ENCODE results near the gene WAC.
"Not testable (repeated sequence)": the region's sequence is repeated elsewhere in the genome, so short reads cannot be mapped to it uniquely, and the experiment has no call there.

The WAC gene, protein sequence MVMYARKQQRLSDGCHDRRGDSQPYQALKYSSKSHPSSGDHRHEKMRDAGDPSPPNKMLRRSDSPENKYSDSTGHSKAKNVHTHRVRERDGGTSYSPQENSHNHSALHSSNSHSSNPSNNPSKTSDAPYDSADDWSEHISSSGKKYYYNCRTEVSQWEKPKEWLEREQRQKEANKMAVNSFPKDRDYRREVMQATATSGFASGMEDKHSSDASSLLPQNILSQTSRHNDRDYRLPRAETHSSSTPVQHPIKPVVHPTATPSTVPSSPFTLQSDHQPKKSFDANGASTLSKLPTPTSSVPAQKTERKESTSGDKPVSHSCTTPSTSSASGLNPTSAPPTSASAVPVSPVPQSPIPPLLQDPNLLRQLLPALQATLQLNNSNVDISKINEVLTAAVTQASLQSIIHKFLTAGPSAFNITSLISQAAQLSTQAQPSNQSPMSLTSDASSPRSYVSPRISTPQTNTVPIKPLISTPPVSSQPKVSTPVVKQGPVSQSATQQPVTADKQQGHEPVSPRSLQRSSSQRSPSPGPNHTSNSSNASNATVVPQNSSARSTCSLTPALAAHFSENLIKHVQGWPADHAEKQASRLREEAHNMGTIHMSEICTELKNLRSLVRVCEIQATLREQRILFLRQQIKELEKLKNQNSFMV

DNA sequence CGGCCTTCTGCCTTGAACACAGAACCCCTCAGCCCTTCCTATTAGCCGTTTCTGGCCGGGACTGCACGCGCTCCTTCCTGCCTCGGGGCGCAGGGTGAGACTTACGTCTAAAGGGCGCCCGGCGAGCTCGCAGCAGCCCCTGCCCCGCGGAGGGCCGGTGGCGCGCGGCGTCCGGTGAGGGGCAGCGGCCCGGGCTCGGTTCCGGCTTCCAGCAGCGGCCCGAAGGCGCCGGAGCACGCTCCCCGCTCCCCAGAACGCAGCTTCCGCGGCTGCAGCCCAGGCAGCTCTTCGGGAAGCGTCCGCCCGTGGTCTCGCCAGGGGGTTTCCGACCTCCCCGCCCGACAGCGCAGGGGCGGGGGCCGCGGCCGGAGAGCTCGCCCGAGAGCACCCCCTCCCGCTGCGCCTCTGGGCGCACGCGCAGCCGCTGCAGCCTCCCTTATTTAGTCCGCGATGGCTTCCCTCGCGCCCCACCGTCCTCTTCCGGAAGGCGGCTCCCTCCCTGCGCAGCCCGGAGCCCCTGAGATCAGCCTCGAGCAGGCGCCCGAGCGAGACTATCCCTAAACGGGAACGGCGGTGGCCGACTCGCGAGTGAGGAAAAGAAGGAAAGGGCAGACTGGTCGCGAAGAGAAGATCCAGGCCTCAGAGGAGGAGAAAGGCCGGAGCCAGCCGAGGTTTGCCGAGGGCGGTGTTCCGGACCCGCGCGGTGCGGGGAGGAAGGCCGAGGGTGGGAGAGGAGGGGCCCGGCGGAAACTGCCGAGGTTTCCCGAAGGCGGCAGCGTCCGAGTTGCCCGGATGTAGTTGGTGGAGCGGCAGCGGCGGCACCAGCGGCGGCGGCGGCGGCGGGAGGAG is at the start of gene WAC:
WAC (plus strand) TSS at position 782 of the 849 bp plus-strand sequence. CDS start 462 bp downstream, outside the sequence.
- peak; percentile 77 for DNase-seq

DNA sequence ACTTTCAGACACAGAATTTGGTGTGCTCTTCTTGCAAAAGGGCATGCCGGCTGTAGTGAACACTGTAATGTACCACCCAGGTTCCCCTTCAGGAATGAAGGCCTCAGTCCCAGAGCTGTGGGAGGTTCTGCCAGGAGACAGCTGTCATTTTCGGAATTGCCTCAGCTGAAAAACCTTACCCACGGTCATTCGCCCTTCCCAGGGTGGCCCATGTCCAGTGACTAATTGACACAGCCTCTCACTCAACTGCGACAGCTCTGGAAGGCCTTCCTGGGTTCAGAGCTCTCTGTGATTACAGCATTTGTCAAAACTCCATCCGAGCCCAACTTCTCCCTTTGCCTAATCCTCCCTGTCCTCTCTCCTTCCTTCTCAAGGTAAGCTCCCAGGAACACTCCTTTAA is 43.7 kb upstream of the WAC start:
- no peak for DNase-seq

DNA sequence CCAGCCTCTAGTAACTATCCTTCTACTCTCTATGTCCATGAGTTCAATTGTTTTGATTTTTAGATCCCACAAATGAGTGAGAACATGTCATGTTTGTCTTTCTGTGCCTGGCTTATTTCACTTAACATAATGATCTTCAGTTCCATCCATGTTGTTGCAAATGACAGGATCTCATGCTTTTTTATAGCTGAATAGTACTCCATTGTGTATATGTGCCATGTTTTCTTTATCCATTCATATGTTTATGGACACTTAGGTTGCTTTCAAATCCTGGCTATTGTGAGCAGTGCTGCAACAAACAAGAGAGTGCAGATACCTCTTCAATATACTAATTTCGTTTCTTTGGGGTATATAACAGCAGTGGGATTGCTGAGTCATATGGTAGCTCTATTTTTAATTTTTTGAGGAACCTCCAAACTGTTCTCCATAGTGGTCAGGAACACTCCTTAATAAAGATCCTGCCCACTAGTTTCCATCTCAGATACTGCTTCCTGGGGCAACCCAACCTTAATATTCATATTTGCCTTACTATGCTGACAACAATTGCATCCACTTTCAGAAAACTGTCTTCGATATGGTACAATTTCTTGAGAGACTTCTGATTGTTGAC is 42.6 kb upstream of the WAC start:
- not testable (repeated sequence) for DNase-seq

DNA sequence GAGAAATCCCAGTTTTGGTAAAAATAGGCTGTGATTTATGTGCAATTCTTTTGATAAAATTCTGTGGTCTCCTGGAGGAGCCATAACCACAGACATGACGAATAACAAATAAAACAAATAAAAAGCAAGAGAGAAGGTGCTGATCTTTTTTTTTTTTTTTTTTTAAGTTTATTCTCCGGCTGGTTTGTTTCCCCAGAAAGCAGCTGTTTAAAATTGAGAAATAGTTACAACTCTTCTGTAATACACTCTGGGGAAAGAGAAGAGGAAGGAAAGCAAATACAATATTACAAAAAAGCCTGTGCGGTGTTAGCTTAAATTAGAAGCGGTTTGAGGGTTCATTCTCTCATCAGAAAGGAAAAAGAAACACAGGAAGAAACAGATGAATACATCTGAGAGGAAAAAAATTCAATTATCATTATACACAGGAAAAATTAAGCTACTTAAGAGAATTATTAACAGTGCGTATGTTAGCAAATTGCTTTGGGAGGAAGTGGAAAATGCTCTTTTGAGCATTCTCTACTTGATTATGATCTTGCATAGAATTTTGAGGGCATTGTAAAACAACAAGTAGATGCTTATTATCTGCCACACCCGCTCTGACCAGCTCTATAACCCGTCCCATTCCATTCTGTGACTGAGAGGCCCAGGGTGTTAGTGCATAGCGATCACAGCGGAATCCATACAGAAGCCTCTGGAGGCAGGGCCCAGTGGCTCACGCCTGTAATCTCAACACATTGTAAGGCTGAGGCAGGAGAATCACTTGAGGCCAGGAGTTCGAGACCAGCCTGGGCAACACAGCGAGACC is 40.6 kb upstream of the WAC start:
- DNase-seq, result peak; percentile 86

DNA sequence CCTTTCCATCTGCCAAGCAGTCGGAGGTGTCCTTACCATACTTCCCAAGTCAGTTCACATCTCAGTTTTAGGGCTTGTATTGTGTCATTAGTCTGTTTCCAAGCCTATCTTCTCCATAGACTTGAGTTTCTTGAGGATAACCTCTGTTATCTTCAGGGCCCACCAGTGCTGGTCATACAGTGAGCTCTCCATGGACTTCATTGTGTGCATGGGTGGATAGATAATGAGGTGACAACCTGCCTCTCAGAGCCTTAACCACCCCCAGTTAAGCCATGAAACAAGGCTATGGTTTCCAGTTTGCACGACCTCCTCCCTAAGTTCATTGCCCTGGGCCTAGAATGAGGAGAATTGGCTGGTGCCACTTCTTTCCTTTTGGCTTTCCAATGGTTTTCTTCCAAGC is 38.5 kb upstream of the WAC start:
- no peak for DNase-seq

DNA sequence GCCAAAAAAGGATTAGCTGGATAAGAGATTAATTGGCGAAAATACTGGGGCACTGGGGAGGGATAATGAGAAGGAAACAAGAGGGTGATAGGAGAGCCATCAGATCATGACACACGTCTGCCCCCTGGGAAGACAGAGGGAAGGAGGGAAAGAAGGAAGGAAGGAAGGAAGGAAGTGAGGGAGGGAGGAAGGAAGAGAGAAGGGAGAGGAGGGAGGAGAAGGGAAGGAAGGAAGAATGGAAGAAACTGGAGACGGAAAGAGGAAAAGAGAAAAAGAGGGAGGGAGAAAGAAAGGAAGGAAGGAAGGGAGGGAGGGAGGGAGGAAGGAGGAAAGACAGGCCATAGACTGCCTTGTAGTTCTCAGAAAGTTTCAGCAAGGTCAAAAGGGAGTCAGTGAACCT is 37.8 kb upstream of the WAC start:
- no peak for DNase-seq

DNA sequence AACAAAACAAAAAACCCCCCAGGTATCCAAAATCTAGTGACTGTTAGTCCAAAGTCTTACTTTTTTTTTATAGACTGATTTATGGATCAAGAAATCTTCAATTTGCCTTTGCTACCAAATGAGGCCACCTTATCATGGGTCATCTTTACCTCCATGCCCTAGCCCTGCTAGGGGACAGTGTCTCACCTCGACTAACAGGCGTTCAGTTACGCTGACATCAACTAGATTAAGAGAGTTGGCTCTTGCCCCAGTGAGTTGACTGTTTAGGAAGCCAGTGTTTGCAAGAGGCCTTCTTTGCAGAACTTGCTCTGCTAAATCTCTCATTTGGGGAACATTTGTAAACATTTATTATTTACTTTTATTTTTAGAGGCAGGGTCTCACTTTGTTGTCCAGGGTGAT is 36.9 kb upstream of the WAC start:
- no peak for DNase-seq

DNA sequence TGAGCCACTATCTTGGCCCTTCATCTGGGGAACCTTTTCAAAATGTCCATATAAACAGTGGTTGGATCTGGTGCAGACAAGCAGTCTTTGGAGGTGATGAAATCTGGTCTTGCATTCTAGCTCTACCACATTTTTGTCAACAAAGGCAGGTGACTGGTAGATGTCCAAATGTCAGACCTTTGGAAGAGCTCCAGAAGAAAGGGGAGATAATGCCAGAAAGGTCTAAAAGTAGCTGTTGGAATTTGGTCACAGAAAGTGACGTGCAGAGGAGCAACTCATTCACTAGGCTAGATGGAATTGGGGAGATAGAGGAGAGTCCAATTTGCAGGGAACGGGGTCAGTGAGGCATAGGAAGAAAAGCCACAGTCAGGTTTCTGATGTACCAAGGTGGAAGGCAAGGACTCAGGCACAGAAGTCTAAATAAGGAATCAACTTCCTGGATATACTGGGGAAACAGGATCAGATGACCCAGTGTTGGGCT is 36.4 kb upstream of the WAC start:
- no peak for DNase-seq

DNA sequence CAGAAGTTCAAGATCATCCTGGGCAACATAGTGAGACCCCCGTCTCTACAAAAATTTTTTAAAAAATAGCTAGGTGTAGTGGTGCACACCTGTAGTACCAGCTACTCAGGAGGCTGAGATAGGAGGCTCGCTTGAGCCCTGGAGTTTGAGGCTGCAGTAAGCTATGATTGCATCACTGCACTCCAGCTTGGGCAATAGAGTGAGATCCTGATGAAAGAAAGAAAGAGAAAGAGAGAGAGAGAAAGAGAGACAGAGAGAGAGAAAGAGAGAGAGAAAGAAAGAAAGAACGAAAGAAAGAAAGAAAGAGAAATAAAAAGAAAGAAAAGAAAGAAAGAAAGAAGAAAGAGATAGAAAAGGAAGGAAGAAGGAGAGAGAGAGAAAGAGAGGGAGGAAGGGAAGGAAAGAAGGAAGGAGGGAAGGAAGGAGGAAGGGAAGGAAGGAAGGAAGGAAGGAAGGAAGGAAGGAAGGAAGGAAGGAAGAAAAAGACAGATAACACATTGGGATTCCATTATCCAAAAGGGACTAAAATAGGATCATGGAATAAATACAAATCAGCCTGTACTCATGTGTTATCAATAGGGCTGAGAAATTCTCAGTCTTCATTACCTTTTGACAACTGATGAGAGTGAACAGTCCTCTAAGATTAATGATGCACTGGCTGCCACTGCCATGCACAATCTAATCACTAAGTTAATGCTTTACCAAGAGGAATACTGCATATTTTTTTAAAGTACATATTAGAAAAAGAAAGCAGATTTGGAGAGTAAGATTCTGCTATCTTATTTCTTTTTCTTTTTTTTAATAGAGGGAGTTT is 35.4 kb upstream of the WAC start:
- no peak for DNase-seq

DNA sequence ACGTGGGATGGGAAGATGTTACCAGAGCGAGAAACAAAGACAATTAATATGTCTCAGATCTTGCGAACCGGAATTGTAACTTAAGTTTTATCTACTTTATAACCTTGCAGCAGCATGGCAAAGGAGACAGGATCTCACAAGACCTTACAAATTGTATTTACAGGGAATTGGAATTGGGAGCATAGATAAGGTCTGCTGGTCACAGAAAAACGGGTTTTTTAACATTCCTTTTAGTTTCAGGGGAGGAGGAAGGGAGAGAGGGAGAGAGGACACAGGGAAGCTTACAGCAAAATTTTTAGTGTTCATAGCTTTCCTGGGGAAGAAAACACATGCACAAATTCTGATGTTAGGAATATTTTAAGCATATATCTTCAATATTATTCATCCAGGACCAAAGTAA is 32.7 kb upstream of the WAC start:
- not testable (repeated sequence) for DNase-seq

DNA sequence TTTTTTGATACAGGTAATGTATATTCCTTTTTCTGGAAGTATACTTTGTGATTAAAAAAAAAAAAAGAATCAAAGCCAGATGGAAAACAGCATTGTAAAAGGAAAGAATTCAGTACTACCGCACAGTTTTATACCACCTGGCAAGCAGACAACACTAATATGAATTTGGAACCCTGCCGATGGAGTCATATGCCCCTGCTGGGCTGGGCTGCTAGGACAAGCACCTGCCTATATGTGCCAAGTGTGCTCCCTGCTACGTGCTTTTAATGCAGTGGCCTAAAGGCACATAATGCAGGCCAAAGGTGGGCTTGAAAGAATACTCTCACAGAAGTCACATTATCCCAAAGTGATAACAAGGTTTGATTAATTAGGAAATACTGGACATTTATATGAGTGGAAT is 29.8 kb upstream of the WAC start:
- DNase-seq, result no peak

DNA sequence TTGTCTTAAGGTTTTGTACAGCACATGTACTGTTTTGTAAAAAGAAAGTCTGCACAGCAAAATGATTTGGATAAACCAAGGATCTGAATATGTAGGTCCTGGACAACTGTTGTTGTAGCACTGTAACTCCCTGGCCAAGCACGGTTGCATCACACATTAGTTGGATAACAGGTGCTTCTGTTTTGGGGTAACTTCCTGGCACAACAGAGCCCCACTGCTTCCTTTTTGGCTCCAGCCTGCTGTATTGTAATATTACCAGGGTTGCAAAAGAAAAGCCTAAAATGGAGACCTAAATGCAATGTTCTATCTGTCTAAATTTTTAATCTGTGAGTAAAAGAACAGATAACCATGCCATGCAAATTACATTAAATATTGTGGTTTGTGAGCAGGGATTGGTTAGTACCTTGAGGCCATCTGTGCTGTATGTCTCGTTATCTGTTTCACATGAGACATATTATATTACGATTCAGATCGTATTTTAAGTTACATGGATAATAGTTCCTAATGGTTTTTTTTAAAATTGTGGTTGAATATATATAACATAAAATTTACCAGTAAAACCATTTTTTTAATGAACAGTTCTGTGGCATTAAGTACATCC is 27.5 kb upstream of the WAC start:
- DNase-seq, result peak; percentile 38

DNA sequence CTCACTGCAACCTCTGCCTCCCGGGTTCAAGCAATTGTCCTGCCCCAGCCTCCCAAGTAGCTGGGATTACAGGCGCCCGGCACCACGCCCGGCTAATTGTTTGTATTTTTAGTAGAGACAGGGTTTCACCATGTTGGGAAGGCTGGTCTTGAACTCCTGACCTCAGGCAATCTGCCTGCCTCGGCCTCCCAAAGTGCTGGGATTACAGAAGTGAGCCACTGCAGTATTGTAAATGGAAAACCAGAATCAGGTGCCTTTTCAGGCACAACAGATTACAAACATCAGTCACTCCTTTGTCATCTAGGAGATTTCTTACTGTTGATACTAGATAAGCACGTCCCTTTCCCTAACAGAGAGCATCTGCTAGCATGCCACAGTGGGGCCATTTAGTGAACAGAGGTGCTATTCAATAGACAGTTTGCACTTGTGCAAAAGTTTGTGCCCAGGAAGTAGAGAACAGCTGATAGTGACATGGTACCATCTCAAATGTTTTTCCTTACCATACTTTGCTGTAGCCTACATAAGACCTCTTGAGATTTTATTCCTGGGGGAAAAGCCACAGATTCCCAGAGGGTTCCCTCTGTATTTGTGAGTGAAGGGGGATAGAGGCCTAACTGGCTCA is 24.5 kb upstream of the WAC start:
- no peak for DNase-seq

DNA sequence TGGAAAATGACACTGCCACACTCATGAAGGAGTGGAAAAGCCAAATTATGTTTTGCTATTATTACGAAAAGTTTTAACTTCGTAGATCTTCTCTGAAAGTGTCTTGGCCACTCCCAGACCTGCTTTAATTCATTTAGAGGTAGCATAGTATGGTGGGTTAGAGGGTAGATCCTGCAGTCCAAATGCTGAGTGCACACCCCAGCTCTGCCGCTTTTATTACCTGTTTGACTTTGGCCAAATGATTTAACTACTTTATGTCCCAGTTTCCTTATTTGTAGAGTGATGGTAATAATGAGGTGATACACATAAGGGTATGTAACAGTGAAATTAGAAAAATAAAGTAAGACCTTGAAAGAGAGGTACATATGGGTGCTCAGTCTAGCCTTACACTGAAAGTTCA is 23.6 kb upstream of the WAC start:
- DNase-seq, result no peak

DNA sequence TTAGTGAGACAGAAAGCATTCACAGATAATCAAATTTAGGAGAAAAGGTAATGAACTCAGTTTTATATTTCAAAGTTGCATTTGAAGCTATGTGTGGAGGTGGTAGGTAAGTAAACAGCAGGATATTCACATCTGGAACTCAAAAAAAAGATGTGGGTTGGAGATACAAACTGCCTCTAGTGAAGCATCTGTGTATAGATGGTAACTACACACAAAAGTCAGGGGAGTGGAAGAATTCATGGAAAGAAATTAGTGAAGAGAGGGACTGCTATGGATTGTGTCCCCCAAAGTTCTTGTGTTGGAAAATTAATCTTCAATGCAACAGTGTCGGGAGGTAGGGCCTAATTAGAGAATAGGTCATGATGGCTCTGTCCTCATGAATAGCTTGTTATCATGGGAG is 18.3 kb upstream of the WAC start:
- no peak for DNase-seq

DNA sequence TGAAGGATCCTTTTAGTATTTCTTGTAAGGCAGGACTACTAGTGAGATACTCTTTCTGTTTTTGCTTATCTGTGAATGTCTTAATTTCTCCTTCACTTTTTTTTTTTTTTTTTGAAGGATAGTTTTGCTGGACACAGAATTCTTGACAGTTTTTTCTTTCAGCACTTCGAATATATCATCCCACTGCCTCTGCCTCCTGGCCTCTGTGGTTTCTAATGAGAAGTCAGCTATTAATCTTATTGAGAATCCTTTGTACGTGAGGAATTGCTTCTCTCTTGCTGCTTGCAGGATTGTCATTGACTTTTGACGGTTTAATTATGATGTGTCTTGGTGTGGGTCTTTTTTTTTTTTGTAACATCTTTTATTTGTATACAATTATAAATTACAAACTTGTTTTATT is 12.6 kb upstream of the WAC start:
- DNase-seq, result no peak

DNA sequence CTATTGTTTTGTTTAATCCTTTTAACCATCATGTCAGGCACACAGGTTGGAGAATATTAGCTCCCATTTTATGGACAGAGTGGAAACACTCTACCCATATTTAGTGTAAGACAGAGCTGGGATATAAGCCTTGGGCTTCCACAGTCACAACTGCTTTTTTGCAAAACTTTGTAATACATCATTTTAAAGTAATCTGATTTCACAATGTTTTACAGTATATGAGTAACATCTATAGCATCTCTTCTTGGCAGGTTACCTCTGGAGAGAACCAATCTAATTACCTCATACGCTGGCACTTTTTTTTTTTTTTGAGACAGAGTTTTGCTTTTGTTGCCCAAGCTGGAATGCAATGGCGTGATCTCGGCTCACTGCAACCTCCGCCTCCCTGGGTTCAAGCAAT is 12.1 kb upstream of the WAC start:
- not testable (repeated sequence) for DNase-seq

DNA sequence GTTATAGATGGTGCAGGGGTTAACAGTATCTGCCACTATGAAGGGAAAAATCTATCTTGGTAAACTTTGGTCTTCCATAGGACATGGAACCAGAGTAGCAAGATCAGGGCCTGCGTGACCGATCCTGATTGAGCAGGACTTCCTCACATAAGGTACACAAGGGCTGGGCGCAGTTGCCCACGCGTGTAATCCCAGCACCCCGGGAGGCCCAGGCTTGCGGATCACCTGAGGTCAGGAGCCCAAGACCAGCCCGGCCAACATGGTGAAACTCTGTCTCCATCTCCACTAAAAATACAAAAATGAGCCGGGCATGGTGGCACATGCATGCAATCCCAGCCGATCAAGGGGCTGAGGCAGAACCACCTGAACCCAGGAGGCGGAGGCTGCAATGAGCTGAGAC is 11.0 kb upstream of the WAC start:
- not testable (repeated sequence) for DNase-seq

DNA sequence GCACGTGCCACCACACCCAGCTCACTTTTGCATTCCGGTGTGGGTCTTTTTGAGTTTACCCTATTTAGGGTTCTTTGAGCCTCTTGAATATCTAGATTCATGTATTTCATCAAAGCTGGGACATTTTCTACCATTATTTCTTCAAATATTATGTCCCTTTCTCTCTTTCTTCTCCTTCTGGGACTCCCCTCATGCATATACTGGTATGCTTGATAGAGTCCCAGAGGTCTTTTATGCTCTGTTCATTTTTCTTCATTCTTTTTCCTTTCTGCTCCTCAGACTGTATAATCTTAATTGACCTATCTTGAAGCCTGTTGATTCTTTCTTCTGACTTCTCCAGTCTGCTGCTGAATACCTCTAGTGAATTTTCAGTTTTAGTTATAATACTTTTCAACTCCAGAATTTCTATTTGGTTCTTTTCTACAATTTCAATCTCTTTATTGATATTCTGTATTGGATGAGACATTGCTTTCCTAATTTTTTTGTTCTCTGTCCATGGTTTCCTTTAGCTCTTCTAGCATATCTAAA is 9.1 kb upstream of the WAC start:
- no peak for DNase-seq

DNA sequence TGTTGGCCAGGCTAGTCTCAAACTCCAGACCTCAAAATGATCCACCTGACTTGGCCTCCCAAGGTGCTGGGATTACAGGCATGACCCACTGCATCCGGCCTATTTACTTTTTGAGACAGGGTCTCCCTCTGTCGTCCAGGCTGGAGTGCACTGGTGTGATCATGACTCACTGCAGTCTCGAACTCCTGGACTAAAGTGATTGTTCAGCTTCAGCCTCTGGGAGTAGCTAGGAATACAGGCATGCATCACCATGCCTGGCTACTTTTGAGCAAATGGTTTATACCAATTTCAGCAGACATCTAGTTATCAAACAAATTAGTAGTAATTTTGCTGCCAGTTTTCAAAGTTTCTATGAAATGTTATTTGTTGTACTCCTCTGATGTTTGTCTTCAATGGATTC is 2.2 kb upstream of the WAC start:
- DNase-seq, result no peak
